Omental fat pad (tissue), 4 donors: ENCODE data around the gene LRRC27. TPM values are rescaled to one million over a fixed set of nuclear protein-coding genes. Genes with fewer than 3 reads are reported as not detected.

ENCODE experiments used
- ATAC-seq: fragments of 150-250 bp; one replicate; pipeline ENCODE4 v1.9.1; 2016; ENCODE audit warnings: mild to moderate bottlenecking, moderate library complexity; ENCODE audit not compliant: low FRiP score
- DNase-seq: peaks from one replicate; pipeline ENCODE4 v3.0.0-alpha.2; 2019; ENCODE audit warnings: low spot score
- CTCF ChIP-seq, 3 donors: fragments of 450-650 bp; IDR thresholded peaks; one replicate each; pipeline ENCODE4 v1.5.1; 2016 to 2017; ENCODE audit warnings: antibody characterized with exemption in 3 of 3, mild to moderate bottlenecking in 3 of 3, moderate library complexity in 2 of 3
- total RNA-seq, 4 donors: library from RNA; depleted of rRNA; stranded (reverse); fragments of >200 nt; gene quantifications; one replicate each; pipeline ENCODE4 v1.1.0, GENCODE V29; 2016

LRRC27 gene
- total RNA-seq, 4 donors from 2014 or later = 5.0 to 12.1 (median 7.7) TPM

GRCh38 chr10:132382231-132382922 lies 50.4 kb downstream of the LRRC27 start:
- ATAC-seq = no peak
- TF ChIP-seq CTCF (IDR thresholded peaks at IDR 0.05) = no peak
- no peak for DNase-seq

GRCh38 chr10:132383101-132383500 lies 51.1 kb downstream of the LRRC27 start:
- no peak for ATAC-seq
- no peak for TF ChIP-seq CTCF (IDR thresholded peaks at IDR 0.05)
- no peak for DNase-seq

GRCh38 chr10:132383751-132384196 lies 51.8 kb downstream of the LRRC27 start:
- DNase-seq = no peak
- no peak for ATAC-seq
- no peak for TF ChIP-seq CTCF (IDR thresholded peaks at IDR 0.05)

GRCh38 chr10:132384618-132385388 lies 52.8 kb downstream of the LRRC27 start:
- no peak for TF ChIP-seq CTCF (IDR thresholded peaks at IDR 0.05)
- no peak for DNase-seq
- ATAC-seq = no peak

- no peak for ATAC-seq
- no peak for DNase-seq
- TF ChIP-seq CTCF (IDR thresholded peaks at IDR 0.05) = no peak
Observed at GRCh38 chr10:132385389-132385667, 53.3 kb downstream of the LRRC27 start.

- DNase-seq = no peak
- no peak for TF ChIP-seq CTCF (IDR thresholded peaks at IDR 0.05)
- no peak for ATAC-seq
Observed at GRCh38 chr10:132385721-132386418, 53.9 kb downstream of the LRRC27 start.
